ENCODE measurements around the gene SLITRK4.

Gene SLITRK4, protein sequence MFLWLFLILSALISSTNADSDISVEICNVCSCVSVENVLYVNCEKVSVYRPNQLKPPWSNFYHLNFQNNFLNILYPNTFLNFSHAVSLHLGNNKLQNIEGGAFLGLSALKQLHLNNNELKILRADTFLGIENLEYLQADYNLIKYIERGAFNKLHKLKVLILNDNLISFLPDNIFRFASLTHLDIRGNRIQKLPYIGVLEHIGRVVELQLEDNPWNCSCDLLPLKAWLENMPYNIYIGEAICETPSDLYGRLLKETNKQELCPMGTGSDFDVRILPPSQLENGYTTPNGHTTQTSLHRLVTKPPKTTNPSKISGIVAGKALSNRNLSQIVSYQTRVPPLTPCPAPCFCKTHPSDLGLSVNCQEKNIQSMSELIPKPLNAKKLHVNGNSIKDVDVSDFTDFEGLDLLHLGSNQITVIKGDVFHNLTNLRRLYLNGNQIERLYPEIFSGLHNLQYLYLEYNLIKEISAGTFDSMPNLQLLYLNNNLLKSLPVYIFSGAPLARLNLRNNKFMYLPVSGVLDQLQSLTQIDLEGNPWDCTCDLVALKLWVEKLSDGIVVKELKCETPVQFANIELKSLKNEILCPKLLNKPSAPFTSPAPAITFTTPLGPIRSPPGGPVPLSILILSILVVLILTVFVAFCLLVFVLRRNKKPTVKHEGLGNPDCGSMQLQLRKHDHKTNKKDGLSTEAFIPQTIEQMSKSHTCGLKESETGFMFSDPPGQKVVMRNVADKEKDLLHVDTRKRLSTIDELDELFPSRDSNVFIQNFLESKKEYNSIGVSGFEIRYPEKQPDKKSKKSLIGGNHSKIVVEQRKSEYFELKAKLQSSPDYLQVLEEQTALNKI

GRCh38 chrX:143635915-143636314 is at the start of gene SLITRK4:
Gene SLITRK4 (minus strand): TSS chrX:143636101. CDS start chrX:143631108, 4,993 bp downstream.
- DNase-seq = peak; percentile 44

GRCh38 chrX:143683486-143683885 is 47.6 kb upstream of the SLITRK4 start:
- DNase-seq = no peak

DNA sequence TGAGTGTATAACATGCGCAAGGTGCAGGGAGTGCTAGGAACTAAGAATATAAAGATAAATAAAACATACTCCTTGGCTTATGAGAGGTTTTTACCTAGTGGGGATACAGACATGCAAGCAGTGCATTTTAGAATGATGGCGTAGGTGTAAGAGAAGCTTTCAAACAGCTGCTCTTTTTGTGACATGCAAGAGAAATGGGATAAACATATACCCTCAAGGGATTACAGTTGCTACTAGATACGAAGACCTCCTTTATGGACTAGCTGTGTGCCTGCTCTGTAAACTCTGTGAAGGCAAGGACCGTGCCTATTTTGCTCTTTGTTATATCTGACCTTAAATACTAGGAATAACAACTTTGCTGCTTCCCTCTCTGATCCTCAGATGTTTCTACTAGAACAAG is 39.0 kb upstream of the SLITRK4 start:
- no peak for DNase-seq

DNA sequence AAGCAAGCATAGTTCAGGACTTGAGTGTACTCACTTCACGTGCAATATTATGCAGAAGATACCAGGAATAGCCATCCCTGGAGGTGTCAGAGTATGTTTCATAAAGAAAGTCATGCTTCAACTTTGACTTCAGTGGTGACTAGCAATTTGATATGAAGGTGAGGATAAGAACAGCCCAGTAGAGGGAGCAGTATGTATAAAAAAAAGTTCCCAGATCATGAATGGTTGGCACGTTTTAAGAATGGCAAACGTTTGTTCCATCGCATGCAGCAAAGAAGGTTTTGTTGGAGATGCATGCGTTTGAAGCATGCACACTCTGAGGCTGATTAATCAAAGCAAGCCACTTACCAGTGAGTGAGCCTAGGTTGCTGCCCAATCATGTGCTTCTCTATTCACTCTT is 33.5 kb upstream of the SLITRK4 start:
- no peak for DNase-seq

DNA sequence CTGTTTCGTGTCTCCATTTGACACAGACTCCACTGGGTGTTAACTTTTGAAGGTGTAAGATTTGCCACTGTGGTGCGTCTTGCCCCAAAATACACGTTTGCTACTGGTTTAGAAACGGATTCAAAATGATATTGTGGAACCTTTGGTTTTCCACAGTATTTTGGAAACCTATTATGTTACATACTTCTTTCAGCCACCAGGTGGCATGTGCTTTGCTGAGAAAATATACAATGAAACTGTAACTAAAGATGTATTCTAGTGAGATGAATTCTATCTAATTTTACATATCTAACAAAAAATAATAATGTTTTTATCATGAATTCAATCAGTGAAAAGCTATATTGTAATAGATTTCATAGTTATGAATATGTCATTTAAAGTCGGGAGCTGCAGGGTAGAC is 28.4 kb upstream of the SLITRK4 start:
- DNase-seq = no peak

DNA sequence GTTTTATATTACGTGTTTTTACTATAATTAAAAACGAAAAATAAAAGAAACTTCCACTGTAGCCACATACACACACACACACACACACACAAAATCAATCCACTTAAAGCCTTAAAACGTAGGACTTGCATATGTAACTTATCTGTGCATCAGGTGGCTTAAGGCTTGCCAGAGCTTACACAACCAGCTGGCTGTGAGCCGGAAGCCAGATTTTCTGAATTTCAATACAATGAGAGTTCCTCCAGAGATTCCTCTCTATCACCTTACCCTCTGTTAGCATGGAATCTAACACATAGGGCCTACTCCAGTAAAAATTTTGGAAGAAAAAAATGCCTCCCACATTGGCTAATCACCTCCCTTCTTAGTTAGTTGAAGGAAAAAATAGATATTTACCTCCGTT is 27.9 kb upstream of the SLITRK4 start:
- DNase-seq = no peak

- DNase-seq = no peak
Observed at GRCh38 chrX:143661286-143661685, 25.4 kb upstream of the SLITRK4 start.

- no peak for DNase-seq
Observed at GRCh38 chrX:143648705-143649104, 12.8 kb upstream of the SLITRK4 start.

- DNase-seq = no peak
Observed at GRCh38 chrX:143642426-143642825, 6.5 kb upstream of the SLITRK4 start.

DNA sequence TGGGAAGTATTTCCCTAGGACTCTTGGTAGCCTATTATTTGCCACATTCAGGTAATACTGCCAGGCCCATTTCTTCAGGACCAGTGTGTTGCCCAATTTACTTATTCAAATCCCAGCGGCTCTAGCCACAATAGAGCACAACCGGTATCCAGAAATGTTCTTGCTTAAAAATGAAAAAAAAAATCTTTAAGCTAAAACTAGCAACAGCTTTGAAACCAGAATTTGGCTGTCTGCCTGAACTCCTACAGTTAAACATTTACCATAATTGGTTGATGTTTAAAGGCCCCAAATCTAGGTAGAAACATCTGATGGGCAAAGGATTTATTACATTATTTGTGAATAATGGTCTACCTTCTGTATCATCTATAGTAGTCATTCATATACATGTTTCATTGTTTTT is 930 bp upstream of the SLITRK4 start:
- DNase-seq = no peak

- DNase-seq = peak; percentile 30
Observed at GRCh38 chrX:143634663-143635455, 1.0 kb downstream of the SLITRK4 start.

- no peak for DNase-seq
Observed at GRCh38 chrX:143634309-143634662, 1.6 kb downstream of the SLITRK4 start.

- peak; percentile 26 for DNase-seq
Observed at GRCh38 chrX:143633461-143634308, 2.2 kb downstream of the SLITRK4 start.

GRCh38 chrX:143632625-143633410 is 3.1 kb downstream of the SLITRK4 start:
- no peak for DNase-seq

GRCh38 chrX:143623657-143624056 is 12.2 kb downstream of the SLITRK4 start:
- DNase-seq = no peak

DNA sequence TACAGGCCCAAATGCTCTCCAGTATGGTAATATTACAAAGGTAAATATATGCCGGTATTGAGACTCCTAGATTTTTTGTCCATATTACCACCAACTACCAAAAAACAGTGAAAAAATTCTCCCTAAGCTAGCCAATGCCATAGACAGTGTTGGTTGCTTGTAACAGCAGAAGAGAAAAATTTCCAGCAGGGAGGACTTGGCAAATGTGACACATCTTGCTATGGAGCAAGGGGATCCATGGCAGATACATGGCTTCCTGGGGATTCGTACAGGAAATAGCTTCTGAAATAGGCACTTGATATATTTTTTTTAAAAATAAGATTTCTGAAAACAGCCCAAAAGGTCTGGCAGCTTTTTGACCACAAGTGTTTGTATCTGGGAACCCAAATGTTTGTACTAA is 14.6 kb downstream of the SLITRK4 start:
- DNase-seq = no peak

- DNase-seq = no peak
Observed at GRCh38 chrX:143615851-143616250, 20.1 kb downstream of the SLITRK4 start.

DNA sequence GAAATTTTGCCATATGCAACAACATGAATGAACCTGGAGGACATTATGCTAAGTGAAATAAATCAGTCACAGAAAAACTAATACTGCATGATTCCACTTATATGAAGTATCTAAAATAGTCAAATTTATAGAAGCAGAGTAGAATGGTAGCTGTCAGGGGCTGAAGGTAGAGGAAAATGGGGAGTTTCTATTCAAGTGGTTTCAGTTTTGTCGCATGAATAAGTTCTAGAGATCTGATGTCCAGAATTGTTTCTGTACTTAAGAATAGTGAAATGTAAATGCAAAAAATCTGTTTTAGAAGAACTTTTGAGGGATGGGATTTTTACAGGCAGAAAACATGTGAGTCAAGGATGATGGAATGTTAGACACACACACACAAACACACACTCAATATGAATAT is 34.1 kb downstream of the SLITRK4 start:
- DNase-seq = no peak

GRCh38 chrX:143581240-143581639 is 54.7 kb downstream of the SLITRK4 start:
- DNase-seq = no peak

GRCh38 chrX:143580266-143580665 is 55.6 kb downstream of the SLITRK4 start:
- DNase-seq = no peak
